Astrocyte (in vitro differentiated cells and primary cell): Measurements from ENCODE around the gene PTGER2. TPM values are rescaled to one million over a fixed set of nuclear protein-coding genes. Genes with fewer than 3 reads are reported as not detected.
A peak's percentile ranks its signal among the peaks of the same experiment; 100 is the strongest.

Source experiments
- DNase-seq: peaks from one replicate; pipeline ENCODE4 v3.0.0-alpha.2; 2010; ENCODE audit warnings: low read depth
- FAIRE-seq: peaks from 2 replicates; lab custom pipeline; 2011; peaks lifted over from hg19 to GRCh38; lab: Jason Lieb, UNC
- H2AFZ ChIP-seq: 2 replicates; pipeline ENCODE4 v1.6.0; 2012; ENCODE audit warnings: low read depth, low read length, inconsistent platforms
- H3K27ac ChIP-seq: 2 replicates; pipeline ENCODE4 v1.5.1; 2011; ENCODE audit warnings: low read depth, low read length, inconsistent platforms
- H3K27me3 ChIP-seq: 2 replicates; pipeline ENCODE4 v1.6.0; 2011; ENCODE audit warnings: low read length, inconsistent platforms; ENCODE audit not compliant: insufficient read depth
- H3K36me3 ChIP-seq: 2 replicates; pipeline ENCODE4 v1.5.1; 2011; ENCODE audit warnings: low read length, inconsistent platforms; ENCODE audit not compliant: insufficient read depth
- H3K4me1 ChIP-seq: 2 replicates; pipeline ENCODE4 v1.5.1; 2011; ENCODE audit warnings: low read length, inconsistent platforms; ENCODE audit not compliant: insufficient read depth
- H3K4me2 ChIP-seq: 2 replicates; pipeline ENCODE4 v1.6.0; 2012; ENCODE audit warnings: low read length, inconsistent platforms
- H3K4me3 ChIP-seq: 2 replicates; pipeline ENCODE4 v1.5.1; 2011; ENCODE audit warnings: low read depth, mild to moderate bottlenecking, low read length, inconsistent platforms; ENCODE audit not compliant: insufficient read depth
- H3K79me2 ChIP-seq: 2 replicates; pipeline ENCODE4 v1.6.0; 2012; ENCODE audit warnings: mild to moderate bottlenecking, low read length, inconsistent platforms; ENCODE audit not compliant: insufficient read depth
- H3K9ac ChIP-seq: 2 replicates; pipeline ENCODE4 v1.6.0; 2012; ENCODE audit warnings: mild to moderate bottlenecking, low read length, inconsistent platforms
- H3K9me3 ChIP-seq: 2 replicates; pipeline ENCODE4 v1.5.1; 2012; ENCODE audit warnings: low read depth, mild to moderate bottlenecking, low read length, inconsistent platforms; ENCODE audit not compliant: insufficient read depth
- H4K20me1 ChIP-seq: 2 replicates; pipeline ENCODE4 v1.6.0; 2012; ENCODE audit warnings: low read length, inconsistent platforms; ENCODE audit not compliant: insufficient read depth
- H3K27ac Mint-ChIP-seq: one replicate; pipeline ENCODE4 v1.8.0; 2021; ENCODE audit warnings: mild to moderate bottlenecking, mixed read lengths; ENCODE audit not compliant: unreplicated experiment
- H3K27me3 Mint-ChIP-seq: one replicate; pipeline ENCODE4 v1.8.0; 2021; ENCODE audit warnings: low read depth, mixed read lengths; ENCODE audit not compliant: unreplicated experiment
- H3K36me3 Mint-ChIP-seq: one replicate; pipeline ENCODE4 v1.8.0; 2021; ENCODE audit warnings: low read depth, mixed read lengths; ENCODE audit not compliant: unreplicated experiment
- H3K4me1 Mint-ChIP-seq: one replicate; pipeline ENCODE4 v1.8.0; 2021; ENCODE audit warnings: low read depth, mixed read lengths; ENCODE audit not compliant: unreplicated experiment
- H3K4me3 Mint-ChIP-seq: one replicate; pipeline ENCODE4 v1.8.0; 2021; ENCODE audit warnings: mild to moderate bottlenecking, moderate library complexity, mixed read lengths; ENCODE audit not compliant: unreplicated experiment
- H3K9me3 Mint-ChIP-seq: one replicate; pipeline ENCODE4 v1.8.0; 2021; ENCODE audit warnings: mild to moderate bottlenecking, mixed read lengths; ENCODE audit not compliant: unreplicated experiment
- CTCF ChIP-seq: IDR thresholded peaks from 2 replicates; pipeline ENCODE4 v1.5.1; 2011; ENCODE audit warnings: low read depth, mild to moderate bottlenecking, inconsistent platforms, low read length, moderate library complexity; ENCODE audit not compliant: insufficient read depth
- EZH2 ChIP-seq: IDR thresholded peaks from 2 replicates; pipeline ENCODE4 v1.6.1; 2012; ENCODE audit warnings: mild to moderate bottlenecking, low read length, inconsistent platforms; ENCODE audit not compliant: insufficient read depth
- total RNA-seq: library from RNA; stranded (reverse); gene quantifications from 2 replicates; pipeline ENCODE4 v1.2.1, GENCODE V29; 2021

PTGER2 gene
- total RNA-seq, 1 donor from 2014 or later, result not detected

GRCh38 chr14:52333823-52334657 lies 19.9 kb downstream of the PTGER2 start:
- H3K27me3 ChIP-seq, result no peaks in the 10 kb centered on the region
- no peak overlapping the region for H3K4me2 ChIP-seq
- Mint-ChIP-seq H3K4me3 (peak overlapping the region; percentile 47), H3K27me3 (peaks cover 2% of the 10 kb centered on the region), H3K9me3 (no peaks in the 10 kb centered on the region), H3K4me1 (peaks cover 18% of the 10 kb centered on the region), H3K36me3 (no peaks in the 10 kb centered on the region), H3K27ac (no peak overlapping the region)
- no peak overlapping the region for H2AFZ ChIP-seq
- no peak overlapping the region for H3K4me3 ChIP-seq
- no peak for FAIRE-seq
- H3K36me3 ChIP-seq, result no peaks in the 10 kb centered on the region
- TF ChIP-seq EZH2, result no peak
- no peak for TF ChIP-seq CTCF
- no peak overlapping the region for H3K27ac ChIP-seq
- H3K9me3 ChIP-seq, result no peaks in the 10 kb centered on the region
- peaks cover 19% of the 10 kb centered on the region for H3K4me1 ChIP-seq
- no peak overlapping the region for H3K9ac ChIP-seq
- DNase-seq, result no peak
- no peaks in the 10 kb centered on the region for H3K79me2 ChIP-seq
- H4K20me1 ChIP-seq, result no peaks in the 10 kb centered on the region

DNA sequence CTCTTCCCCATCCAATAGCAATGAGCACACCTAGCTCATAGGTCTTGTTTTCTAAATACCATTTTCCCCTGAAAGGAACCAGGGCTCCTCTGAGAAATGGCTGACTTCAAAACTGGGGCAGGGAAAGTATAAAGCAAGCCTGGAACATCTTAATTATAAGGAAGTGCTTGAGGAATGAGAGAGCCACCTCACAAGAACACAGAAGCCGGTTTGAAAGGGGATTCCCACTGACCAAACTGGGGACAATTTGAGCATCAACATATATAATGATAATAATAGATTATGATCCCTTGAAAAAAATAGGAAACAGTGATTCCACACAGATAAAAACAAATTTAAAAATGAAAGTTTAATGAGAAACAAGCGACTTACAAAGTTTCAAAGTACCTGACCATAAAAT lies 22.1 kb downstream of the PTGER2 start:
- no peak overlapping the region for H3K4me2 ChIP-seq
- Mint-ChIP-seq H3K9me3 (no peaks in the 10 kb centered on the region), H3K4me3 (no peak overlapping the region), H3K4me1 (peaks cover 18% of the 10 kb centered on the region), H3K36me3 (no peaks in the 10 kb centered on the region), H3K27me3 (peaks cover 2% of the 10 kb centered on the region), H3K27ac (no peak overlapping the region)
- TF ChIP-seq CTCF, result no peak
- TF ChIP-seq EZH2, result no peak
- FAIRE-seq, result no peak
- no peaks in the 10 kb centered on the region for H3K36me3 ChIP-seq
- H3K4me3 ChIP-seq, result no peak overlapping the region
- H3K27me3 ChIP-seq, result no peaks in the 10 kb centered on the region
- no peak for DNase-seq
- H3K9ac ChIP-seq, result no peak overlapping the region
- no peaks in the 10 kb centered on the region for H4K20me1 ChIP-seq
- H3K9me3 ChIP-seq, result no peaks in the 10 kb centered on the region
- H3K79me2 ChIP-seq, result no peaks in the 10 kb centered on the region
- H3K27ac ChIP-seq, result no peak overlapping the region
- no peak overlapping the region for H2AFZ ChIP-seq
- H3K4me1 ChIP-seq, result peaks cover 19% of the 10 kb centered on the region

DNA sequence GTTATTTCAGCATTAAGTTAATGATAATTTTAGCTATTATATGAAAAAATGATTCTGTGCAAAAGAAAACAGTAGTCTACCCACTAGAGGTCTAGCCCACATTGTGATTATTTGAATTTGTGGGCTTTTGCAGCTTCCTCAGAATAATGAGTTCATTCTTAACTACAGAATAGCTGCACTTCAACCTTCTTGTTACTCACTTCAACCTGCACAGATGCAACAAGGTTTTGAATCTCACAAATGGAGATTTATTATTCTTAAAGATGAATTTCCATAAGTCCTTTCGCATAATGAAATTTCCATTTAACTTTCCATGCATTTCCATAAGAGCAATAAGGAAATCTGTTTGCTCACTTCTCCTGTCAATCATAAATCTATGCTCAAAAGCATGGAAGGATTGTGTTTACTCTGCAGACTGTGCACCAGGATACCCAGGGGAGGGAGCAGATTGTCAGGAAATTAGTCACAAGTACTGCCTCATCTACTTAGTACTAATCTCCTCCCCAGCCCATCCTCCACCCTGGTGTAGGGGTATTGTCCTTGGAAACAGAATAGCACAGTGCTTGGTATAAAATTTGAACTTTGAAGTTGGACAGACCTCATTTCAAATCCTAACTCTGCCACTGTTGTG lies 24.1 kb downstream of the PTGER2 start:
- Mint-ChIP-seq H3K4me3 (no peak overlapping the region), H3K36me3 (no peaks in the 10 kb centered on the region), H3K27ac (peak overlapping the region; percentile 50), H3K27me3 (peaks cover 2% of the 10 kb centered on the region), H3K9me3 (no peaks in the 10 kb centered on the region), H3K4me1 (peaks cover 22% of the 10 kb centered on the region)
- Histone ChIP-seq H3K9ac (no peak overlapping the region), H3K27me3 (no peaks in the 10 kb centered on the region), H2AFZ (no peak overlapping the region), H3K36me3 (no peaks in the 10 kb centered on the region), H3K4me3 (no peak overlapping the region), H3K9me3 (no peaks in the 10 kb centered on the region), H3K4me2 (peak overlapping the region; percentile 42), H3K4me1 (peaks cover 23% of the 10 kb centered on the region), H3K79me2 (no peaks in the 10 kb centered on the region), H4K20me1 (no peaks in the 10 kb centered on the region), H3K27ac (no peak overlapping the region)
- FAIRE-seq (peak; percentile 91), DNase-seq (peak; percentile 61)
- TF ChIP-seq EZH2, result no peak
- no peak for TF ChIP-seq CTCF
